Measurements from ENCODE around the gene CALHM5. TPM values are rescaled to one million over a fixed set of nuclear protein-coding genes. Genes with fewer than 3 reads are reported as not detected.
"Not testable (repeated sequence)": the region's sequence is repeated elsewhere in the genome, so short reads cannot be mapped to it uniquely, and the experiment has no call there.

The CALHM5 gene
- total and polyA plus RNA-seq, 7 donors, result 0.52 to 1.2 (median 0.81) TPM

DNA sequence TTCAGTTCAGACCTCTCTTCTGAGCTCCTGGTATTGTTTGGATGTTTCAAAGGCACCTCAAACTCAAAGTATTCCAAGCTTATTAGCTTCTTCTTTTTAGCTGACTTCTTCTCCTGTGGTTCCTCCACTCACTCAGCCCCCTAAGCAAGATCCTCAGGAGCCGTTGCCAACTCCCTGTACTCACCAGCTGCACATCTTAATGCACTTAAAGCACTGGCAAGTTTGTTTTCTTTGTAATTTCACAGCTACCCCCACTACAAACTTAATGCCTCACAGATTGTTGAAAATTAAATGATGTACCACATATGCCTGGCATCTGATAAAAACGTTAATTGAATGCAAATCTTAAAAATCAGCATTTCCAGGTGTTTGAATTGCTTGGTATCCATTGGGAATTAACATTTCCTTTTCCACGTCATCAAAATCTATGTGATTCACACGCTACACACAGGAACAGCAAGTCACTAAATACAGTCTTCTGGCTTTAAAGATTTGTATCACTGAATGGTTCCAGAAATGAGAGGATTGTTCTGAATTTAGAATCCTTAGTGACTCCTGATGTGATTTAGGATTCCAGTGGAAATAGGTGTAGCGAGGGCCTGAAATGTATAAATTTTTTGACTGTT is 25.8 kb upstream of the CALHM5 start:
- no peak overlapping the region for H3K4me3 ChIP-seq
- ATAC-seq (no peak), DNase-seq (no peak)
- TF ChIP-seq, protein P1, sequence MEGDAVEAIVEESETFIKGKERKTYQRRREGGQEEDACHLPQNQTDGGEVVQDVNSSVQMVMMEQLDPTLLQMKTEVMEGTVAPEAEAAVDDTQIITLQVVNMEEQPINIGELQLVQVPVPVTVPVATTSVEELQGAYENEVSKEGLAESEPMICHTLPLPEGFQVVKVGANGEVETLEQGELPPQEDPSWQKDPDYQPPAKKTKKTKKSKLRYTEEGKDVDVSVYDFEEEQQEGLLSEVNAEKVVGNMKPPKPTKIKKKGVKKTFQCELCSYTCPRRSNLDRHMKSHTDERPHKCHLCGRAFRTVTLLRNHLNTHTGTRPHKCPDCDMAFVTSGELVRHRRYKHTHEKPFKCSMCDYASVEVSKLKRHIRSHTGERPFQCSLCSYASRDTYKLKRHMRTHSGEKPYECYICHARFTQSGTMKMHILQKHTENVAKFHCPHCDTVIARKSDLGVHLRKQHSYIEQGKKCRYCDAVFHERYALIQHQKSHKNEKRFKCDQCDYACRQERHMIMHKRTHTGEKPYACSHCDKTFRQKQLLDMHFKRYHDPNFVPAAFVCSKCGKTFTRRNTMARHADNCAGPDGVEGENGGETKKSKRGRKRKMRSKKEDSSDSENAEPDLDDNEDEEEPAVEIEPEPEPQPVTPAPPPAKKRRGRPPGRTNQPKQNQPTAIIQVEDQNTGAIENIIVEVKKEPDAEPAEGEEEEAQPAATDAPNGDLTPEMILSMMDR (IDR thresholded peaks at IDR 0.05), result no peak
- no peak overlapping the region for H3K27ac ChIP-seq
- H3K27me3 ChIP-seq (ENCODE audit: insufficient read depth in 3 of 3, low read length in 2 of 3), result no peaks in the 10 kb centered on the region
- no peaks in the 10 kb centered on the region for H3K36me3 ChIP-seq (ENCODE audit: insufficient read depth in 1 of 2, low read depth in 1 of 2)
- intact Hi-C loops (cut with DNase I), result no loop called here
- no peaks in the 10 kb centered on the region for H3K9me3 ChIP-seq
- WGBS, 3 donors, result 41 to 44% (median 42%) methylated on average over 5 of the region's 5 CpGs
- H3K4me1 ChIP-seq, result no peaks in the 10 kb centered on the region

DNA sequence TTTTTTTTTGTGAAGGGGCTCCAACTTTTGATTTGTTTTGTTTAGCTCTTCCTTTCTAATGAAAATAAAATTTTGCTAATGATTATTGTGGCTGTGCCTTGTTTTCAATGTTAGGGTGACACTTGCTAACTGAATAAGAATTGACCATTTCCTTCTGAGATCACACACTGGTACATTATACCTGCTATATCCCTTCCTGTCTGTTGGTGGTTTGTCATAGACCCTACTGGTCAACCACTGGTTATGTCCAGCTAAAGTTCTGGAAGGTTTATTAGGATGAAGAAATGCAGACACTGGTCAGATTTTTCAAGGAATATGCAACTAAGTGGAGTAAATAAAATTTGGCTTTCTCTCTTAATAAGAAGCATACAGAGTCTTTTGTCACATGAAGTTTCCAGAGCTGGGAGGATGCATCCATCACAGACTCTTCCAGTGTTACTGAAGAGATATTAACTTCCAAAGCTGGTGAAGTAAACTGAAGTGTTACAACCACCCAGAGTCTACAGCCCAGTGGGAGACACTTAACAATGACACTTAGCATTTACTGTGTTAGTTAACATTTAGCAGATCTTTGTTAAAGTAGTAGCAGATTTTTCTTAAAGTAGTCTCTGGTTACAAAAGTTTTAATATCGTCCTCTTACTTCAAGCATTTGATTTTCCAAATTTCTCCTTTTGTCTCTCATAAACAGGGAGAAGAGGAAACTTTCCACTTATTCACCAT is 19.7 kb upstream of the CALHM5 start:
- WGBS, 3 donors, result 82 to 94% (median 91%) methylated on average over 1 of the region's 1 CpG
- no peaks in the 10 kb centered on the region for H3K27me3 ChIP-seq (ENCODE audit: insufficient read depth in 3 of 3, low read length in 2 of 3)
- H3K4me3 ChIP-seq, result no peak overlapping the region
- ATAC-seq (no peak), DNase-seq (no peak)
- H3K27ac ChIP-seq, result no peak overlapping the region
- no peaks in the 10 kb centered on the region for H3K4me1 ChIP-seq
- TF ChIP-seq, protein P1 (IDR thresholded peaks at IDR 0.05), result no peak
- no peaks in the 10 kb centered on the region for H3K9me3 ChIP-seq
- intact Hi-C loops (cut with DNase I), result no loop called here
- H3K36me3 ChIP-seq (ENCODE audit: insufficient read depth in 1 of 2, low read depth in 1 of 2), result no peaks in the 10 kb centered on the region

DNA sequence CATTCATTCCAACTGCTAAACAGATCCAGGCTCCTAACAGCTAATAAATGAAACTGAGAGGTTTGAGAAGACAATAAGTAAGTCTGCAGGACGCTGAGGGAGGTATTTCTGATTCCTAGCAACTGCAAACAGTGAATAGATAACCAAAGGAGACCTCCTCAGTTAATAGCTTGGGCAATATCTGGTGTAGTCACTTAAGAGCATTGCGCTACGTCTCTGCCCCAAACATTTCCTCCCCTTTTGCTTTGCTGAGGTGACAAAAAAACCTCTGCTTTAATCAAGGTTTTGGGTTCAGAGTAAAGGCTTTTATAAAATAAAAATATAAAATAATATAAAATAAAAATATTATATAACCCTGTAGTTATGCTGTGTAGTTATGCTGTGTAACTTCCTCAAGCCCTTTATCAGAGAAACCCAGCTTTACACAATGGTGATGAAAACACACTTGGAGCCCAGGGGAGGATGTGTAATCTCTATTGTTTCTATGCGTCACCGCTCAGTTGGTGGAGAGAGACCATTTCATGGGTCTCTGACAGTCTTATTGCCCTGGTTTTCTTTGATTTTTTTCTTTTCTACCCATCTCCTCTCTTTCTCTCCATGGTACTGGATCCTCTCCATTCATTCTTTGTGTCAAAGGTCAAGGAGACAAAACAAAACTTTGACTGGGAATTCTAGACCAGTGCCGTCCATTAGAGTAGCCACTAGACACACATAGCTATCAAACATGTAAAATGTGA is 18.9 kb upstream of the CALHM5 start:
- TF ChIP-seq, protein P1 (IDR thresholded peaks at IDR 0.05), result no peak
- ATAC-seq (no peak), DNase-seq (no peak)
- Histone ChIP-seq H3K27me3 (ENCODE audit: insufficient read depth in 3 of 3, low read length in 2 of 3) (no peaks in the 10 kb centered on the region), H3K36me3 (ENCODE audit: insufficient read depth in 1 of 2, low read depth in 1 of 2) (no peaks in the 10 kb centered on the region), H3K4me1 (no peaks in the 10 kb centered on the region), H3K27ac (no peak overlapping the region), H3K9me3 (no peaks in the 10 kb centered on the region), H3K4me3 (no peak overlapping the region)
- intact Hi-C loops (cut with DNase I), result no loop called here
- WGBS, 3 donors, result 65 to 77% (median 75%) methylated on average over 6 of the region's 6 CpGs

DNA sequence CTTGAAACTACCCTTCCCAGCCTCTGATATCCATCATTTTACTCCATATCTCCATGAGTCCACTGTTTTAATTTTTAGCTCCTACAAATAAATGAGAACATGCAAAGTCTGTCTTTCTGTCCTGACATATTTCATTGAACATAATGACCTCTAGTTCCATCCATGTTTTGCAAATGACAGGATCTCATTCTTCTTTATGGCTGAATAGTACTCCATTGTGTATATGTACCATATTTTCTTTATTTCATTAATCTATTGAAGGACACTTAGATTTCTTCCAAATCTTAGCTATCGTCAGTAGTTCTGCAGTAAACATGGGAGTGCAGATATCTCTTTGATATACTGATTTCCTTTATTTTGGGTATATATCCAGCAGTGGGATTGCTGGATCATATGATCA is 16.3 kb upstream of the CALHM5 start:
- H3K9me3 ChIP-seq; intact Hi-C loops (cut with DNase I); H3K36me3 ChIP-seq (ENCODE audit: insufficient read depth in 1 of 2, low read depth in 1 of 2); ATAC-seq; H3K27me3 ChIP-seq (ENCODE audit: insufficient read depth in 3 of 3, low read length in 2 of 3); DNase-seq; H3K4me3 ChIP-seq; H3K4me1 ChIP-seq; H3K27ac ChIP-seq: not testable (repeated sequence)
- 92 to 99% (median 94%) methylated on average over 1 of the region's 1 CpG for WGBS, 3 donors

DNA sequence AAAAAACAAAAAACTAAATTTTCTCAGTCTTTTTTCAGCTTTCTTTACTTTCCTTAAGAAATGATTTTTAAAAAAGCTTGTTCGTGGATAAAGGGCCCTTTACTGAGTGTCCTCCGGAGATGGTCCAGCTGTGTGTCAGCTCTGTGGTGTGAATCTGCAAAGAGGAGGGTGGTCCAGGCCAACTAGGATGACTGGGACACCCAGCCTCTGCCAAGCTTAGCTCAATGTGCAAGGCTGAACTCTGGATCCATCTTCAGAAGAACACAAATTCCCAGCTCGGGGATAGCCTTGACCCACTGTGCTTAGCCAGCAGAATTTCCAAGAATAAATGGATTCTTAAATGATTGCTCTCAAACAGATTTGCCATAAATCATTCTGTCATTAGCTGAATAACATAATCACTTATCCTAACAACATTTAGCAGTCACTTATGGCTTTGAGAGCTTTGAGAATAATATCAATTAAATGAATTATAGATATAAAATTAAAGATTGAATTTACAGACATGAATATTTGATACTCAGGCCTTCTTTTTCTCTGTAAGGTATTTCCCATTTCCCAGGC is 14.2 kb upstream of the CALHM5 start:
- intact Hi-C loops (cut with DNase I), result no loop called here
- Histone ChIP-seq H3K27ac (no peak overlapping the region), H3K4me1 (no peaks in the 10 kb centered on the region), H3K9me3 (no peaks in the 10 kb centered on the region), H3K36me3 (ENCODE audit: insufficient read depth in 1 of 2, low read depth in 1 of 2) (no peaks in the 10 kb centered on the region), H3K27me3 (ENCODE audit: insufficient read depth in 3 of 3, low read length in 2 of 3) (peaks cover 0 to 1% (median 0%) of the 10 kb centered on the region in 3 donors), H3K4me3 (no peak overlapping the region)
- ATAC-seq, result no peak
- 47 to 60% (median 55%) methylated on average over 3 of the region's 3 CpGs for WGBS, 3 donors
- TF ChIP-seq, protein P1 (IDR thresholded peaks at IDR 0.05), result no peak
- DNase-seq, result no peak
